B cell (primary cell): ENCODE data around the gene CCL28. TPM values are rescaled to one million over a fixed set of nuclear protein-coding genes. Genes with fewer than 3 reads are reported as not detected.

Source experiments
- ATAC-seq: fragments of 200-7000 bp; cut with Tn5 transposase; one replicate; pipeline ENCODE4 v1.10.0; 2021; ENCODE audit warnings: low read depth, mild to moderate bottlenecking, moderate number of reproducible peaks, moderate library complexity
- CTCF ChIA-PET: fragments of 350-600 bp; sonication (Branson Sonifier 250); formaldehyde crosslinking; loops from one replicate; lab custom pipeline; 2021; ENCODE audit warnings: antibody characterized with exemption, inconsistent platforms; lab: Charles Lee
- POLR2A ChIA-PET: fragments of 350-600 bp; sonication (Branson Sonifier 250); formaldehyde crosslinking; loops from one replicate; lab custom pipeline; 2021; ENCODE audit warnings: antibody characterized with exemption; lab: Charles Lee
- DNase-seq: peaks from one replicate; pipeline ENCODE4 v3.0.0; 2013
- H2AFZ ChIP-seq: 2 replicates; pipeline ENCODE4 v1.6.1; 2012; ENCODE audit warnings: mild to moderate bottlenecking, low read depth, low read length; ENCODE audit not compliant: insufficient read depth, poor library complexity, severe bottlenecking
- H3K27ac ChIP-seq, 2 donors: 1 replicate in 1 of 2; 2 replicates in 1 of 2; pipeline ENCODE4 v1.5.1; 2012 to 2013; ENCODE audit warnings: low read length in 2 of 2, mild to moderate bottlenecking in 2 of 2, moderate library complexity in 1 of 2
- H3K27me3 ChIP-seq, 4 experiments: fragments of 200-600 bp in 1 of 4; sonication (generic) in 1 of 4; replicated peaks in 1 of 4; 1 replicate in 2 of 4; 2 replicates in 2 of 4; pipeline versions ENCODE4 v1.6.1 to v1.7.0; 2013 to 2016; ENCODE audit warnings: low read length in 3 of 4, mild to moderate bottlenecking in 2 of 4, mixed read lengths in 1 of 4, moderate library complexity in 1 of 4; ENCODE audit not compliant: insufficient read depth in 4 of 4, control insufficient read depth in 3 of 4; ENCODE audit errors: control extremely low read depth in 1 of 4
- H3K36me3 ChIP-seq, 2 experiments: replicated peaks in 1 of 2; 1 replicate in 1 of 2; 2 replicates in 1 of 2; pipeline versions ENCODE4 v1.6.1 to v1.7.1; 2013; ENCODE audit warnings: low read length in 1 of 2; ENCODE audit not compliant: insufficient read depth in 2 of 2, control insufficient read depth in 1 of 2; ENCODE audit errors: control extremely low read depth in 1 of 2, extremely low read depth in 1 of 2
- H3K4me1 ChIP-seq, 2 donors: fragments of 200-600 bp in 1 of 2; sonication (generic) in 1 of 2; 1 replicate in 1 of 2; 2 replicates in 1 of 2; pipeline versions ENCODE4 v1.5.1 to v1.6.1; 2013 to 2017; ENCODE audit warnings: low read length in 2 of 2; ENCODE audit not compliant: control insufficient read depth in 2 of 2, insufficient read depth in 2 of 2
- H3K4me2 ChIP-seq: replicated peaks from 2 replicates; pipeline ENCODE3; 2012; ENCODE audit warnings: mild to moderate bottlenecking, low read depth, low read length; ENCODE audit not compliant: poor library complexity, severe bottlenecking
- H3K4me3 ChIP-seq, 5 experiments: fragments of 200-600 bp in 1 of 5; sonication (generic) in 1 of 5; 1 replicate in 3 of 5; 2 replicates in 2 of 5; pipeline versions ENCODE4 v1.5.1 to v1.7.0; 2011 to 2016; ENCODE audit warnings: low read length in 4 of 5, mild to moderate bottlenecking in 4 of 5, low read depth in 2 of 5, control low read depth in 1 of 5, moderate library complexity in 1 of 5; ENCODE audit not compliant: insufficient read depth in 1 of 5; ENCODE audit errors: control extremely low read depth in 1 of 5, extremely low read depth in 1 of 5
- H3K79me2 ChIP-seq: fragments of 200-600 bp; sonication (generic); one replicate; pipeline ENCODE4 v1.6.0; 2016; ENCODE audit warnings: low read length; ENCODE audit not compliant: control insufficient read depth, insufficient read depth
- H3K9ac ChIP-seq: fragments of 200-600 bp; sonication (generic); 2 replicates; pipeline ENCODE4 v1.6.1; 2017; ENCODE audit warnings: mild to moderate bottlenecking, low read length, moderate library complexity
- H3K9me3 ChIP-seq, 3 donors: one replicate each; pipeline versions ENCODE4 v1.6.1 to v1.7.1; 2013; ENCODE audit warnings: low read length in 2 of 3; ENCODE audit not compliant: control insufficient read depth in 2 of 3, insufficient read depth in 1 of 3; ENCODE audit errors: control extremely low read depth in 1 of 3
- H4K20me1 ChIP-seq: 2 replicates; pipeline ENCODE4 v1.6.0; 2012; ENCODE audit warnings: mild to moderate bottlenecking, low read length; ENCODE audit not compliant: insufficient read depth, control insufficient read depth, poor library complexity, severe bottlenecking
- H3K27ac Mint-ChIP-seq: one replicate; pipeline ENCODE4 v1.8.0; 2021; ENCODE audit warnings: mixed read lengths
- H3K27me3 Mint-ChIP-seq: one replicate; pipeline ENCODE4 v1.8.0; 2021; ENCODE audit warnings: mixed read lengths
- H3K4me1 Mint-ChIP-seq: one replicate; pipeline ENCODE4 v1.8.0; 2021; ENCODE audit warnings: mixed read lengths
- H3K4me3 Mint-ChIP-seq: one replicate; pipeline ENCODE4 v1.8.0; 2021; ENCODE audit warnings: mixed read lengths
- H3K9me3 Mint-ChIP-seq: one replicate; pipeline ENCODE4 v1.8.0; 2022; ENCODE audit warnings: mixed read lengths; ENCODE audit not compliant: insufficient read depth
- CTCF ChIP-seq: fragments of 200-600 bp; IDR thresholded peaks from one replicate; pipeline ENCODE4 v1.8.0; 2022; ENCODE audit warnings: antibody characterized with exemption, mild to moderate bottlenecking
- EZH2 ChIP-seq: IDR thresholded peaks from 2 replicates; pipeline ENCODE4 v1.6.1; 2012; ENCODE audit warnings: borderline replicate concordance, low read depth, mild to moderate bottlenecking, moderate library complexity, low read length; ENCODE audit not compliant: insufficient read depth, poor library complexity, severe bottlenecking
- WGBS: methylation state at CpG from one replicate; pipeline ENCODE4 v1.1.5; 2013; ENCODE audit warnings: missing lambda C conversion rate; ENCODE audit not compliant: insufficient coverage; 5-methylcytosine and 5-hydroxymethylcytosine counted together
- intact Hi-C: fragments of 100-400 bp; cut with micrococcal nuclease; formaldehyde crosslinking; loops from one replicate; pipeline ENCODE4 v1.10.0; 2022
- polyA plus RNA-seq: library from polyadenylated mRNA; depleted of rRNA; stranded (reverse); fragments of >200 nt; gene quantifications from 2 replicates; pipeline ENCODE4 v1.2.3, GENCODE V29; 2012
- total RNA-seq, 2 donors: library from RNA; stranded (reverse); fragments of 120-200 nt in 1 of 2; gene quantifications; 1 replicate in 1 of 2; 2 replicates in 1 of 2; pipeline versions ENCODE4 v1.2.3 to v1.2.4, GENCODE V29; 2013 to 2022

CCL28 gene
- total and polyA plus RNA-seq, 2 donors (not counting 1 experiment from before 2014, with no cell fraction given) = 18.6 to 18.7 TPM

DNA sequence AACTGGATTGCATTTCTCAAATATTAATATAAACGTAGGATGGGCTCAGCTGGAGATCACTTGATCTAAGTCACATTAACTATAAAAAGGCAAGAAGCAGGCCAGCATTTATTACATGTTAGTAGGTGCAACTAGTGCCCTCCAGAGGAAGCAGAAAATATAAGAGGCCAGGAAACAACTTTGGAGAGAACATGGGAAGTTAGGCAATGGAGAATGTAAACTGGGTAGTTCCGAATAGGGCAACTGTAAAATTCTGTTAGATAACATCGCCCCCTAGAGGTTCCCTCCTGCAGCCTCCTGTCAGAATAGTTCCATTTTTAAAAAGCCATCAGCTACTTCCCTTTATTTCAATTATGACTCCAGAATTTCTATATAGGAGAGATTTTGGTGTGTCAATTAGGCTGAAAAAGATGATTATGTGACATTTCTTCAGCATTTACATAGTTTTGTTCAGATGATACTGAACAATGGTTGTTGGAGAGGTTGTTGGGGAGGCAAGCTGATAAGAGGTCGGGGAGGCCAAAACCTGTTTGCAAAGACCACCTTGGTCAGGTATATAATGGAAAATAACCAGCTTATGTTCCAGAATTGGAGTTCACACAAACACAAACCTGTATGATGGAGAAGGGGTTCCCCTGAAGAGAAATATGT lies 22.4 kb downstream of the CCL28 start:
- CTCF ChIA-PET = interaction anchor here (0.8 to 4.0 kb wide), 21 partner anchors 10 to 481 kb away, joined by 3 to 25 read pairs (median 6); partner anchors contain the start of genes HMGCS1, TMEM267 and ZNF131

More for the DNA sequence above, 22.4 kb downstream of the CCL28 start:
- intact Hi-C loops = loop anchor here (1.0 to 5.0 kb wide), 4 partner anchors 95 to 481 kb away; no protein-coding TSS in a partner anchor
- Histone ChIP-seq H3K4me1 (no peaks in the 10 kb centered on the region), H4K20me1 (no peaks in the 10 kb centered on the region), H3K9me3 (no peaks in the 10 kb centered on the region), H3K9ac (no peak overlapping the region), H3K4me3 (no peak overlapping the region), H3K27me3 (no peaks in the 10 kb centered on the region), H3K36me3 (peaks cover 0 to 19% of the 10 kb centered on the region in 2 experiments), H3K27ac (no peak overlapping the region), H3K79me2 (peaks cover 8% of the 10 kb centered on the region), H3K4me2 (no peak overlapping the region), H2AFZ (no peak overlapping the region)
- no CpG with 5 or more reads among the region's 4 CpGs for WGBS
- DNase-seq = peak; percentile 73
- H3K4me1 Mint-ChIP-seq = peaks cover 17% of the 10 kb centered on the region
- POLR2A ChIA-PET = interaction anchor here (0.8 kb wide), 1 partner anchor 324 kb away, joined by 3 read pairs; no protein-coding TSS in a partner anchor
- no peaks in the 10 kb centered on the region for H3K27me3 Mint-ChIP-seq
- no peak overlapping the region for H3K4me3 Mint-ChIP-seq
- TF ChIP-seq CTCF = peak; percentile 91
- TF ChIP-seq EZH2 = no peak
- no peak overlapping the region for H3K27ac Mint-ChIP-seq
- H3K9me3 Mint-ChIP-seq = no peaks in the 10 kb centered on the region
- ATAC-seq = peak; percentile 61
